Esophagus squamous epithelium (tissue), 4 donors: ENCODE results near the gene LIN7A.

Experiments used
- CTCF ChIP-seq, 6 experiments: fragments of 450-650 bp in 4 of 6; fragments of 200-600 bp in 2 of 6; sonication (generic) in 2 of 6; IDR thresholded peaks; one replicate each; pipeline ENCODE4 v1.5.1; 2016 to 2019; ENCODE audit warnings: antibody characterized with exemption in 6 of 6, mild to moderate bottlenecking in 4 of 6, moderate library complexity in 4 of 6
- POLR2A ChIP-seq, 4 donors: fragments of 450-650 bp; IDR thresholded peaks; one replicate each; pipeline ENCODE4 v1.6.1; 2017; ENCODE audit warnings: antibody characterized with exemption in 4 of 4, mild to moderate bottlenecking in 4 of 4, moderate library complexity in 3 of 4

- TF ChIP-seq POLR2A (IDR thresholded peaks at IDR 0.05) (no peak), CTCF (IDR thresholded peaks at IDR 0.05) (no peak)
These were observed 79.4 kb downstream of the LIN7A start for GRCh38 chr12:80858356-80858755.
